ENCODE results near the gene TNRC6B. TPM values are rescaled to one million over a fixed set of nuclear protein-coding genes. Genes with fewer than 3 reads are reported as not detected.

TNRC6B gene
- total RNA-seq, 1 donor, result 26.4 TPM

DNA sequence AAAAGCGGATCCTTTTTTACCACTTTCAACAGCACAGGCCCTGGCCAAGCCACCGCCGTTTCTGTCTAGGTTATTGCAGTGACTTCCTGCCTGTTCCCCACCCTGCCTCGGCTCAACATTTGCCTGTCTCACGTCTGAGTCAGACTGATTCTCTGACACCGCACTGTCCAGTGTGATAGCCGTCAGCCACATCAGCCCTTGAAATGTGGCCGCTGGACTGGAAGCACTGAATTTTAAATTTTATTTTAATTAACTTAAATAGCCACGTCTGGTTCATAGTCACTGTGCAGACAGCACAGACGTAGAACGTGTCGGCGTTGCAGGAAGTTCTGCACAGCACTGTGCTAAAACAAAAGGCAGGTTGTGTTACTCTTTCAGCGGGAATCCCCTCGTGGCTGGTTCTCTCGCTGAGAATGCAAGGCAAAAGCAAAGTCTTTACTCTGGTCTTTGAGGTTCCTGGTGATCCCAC, 112.3 kb downstream of the TNRC6B start:
- peaks cover 2% of the 10 kb centered on the region for H4K20me1 ChIP-seq (ENCODE audit: insufficient read depth, low read length)
- no peak for DNase-seq (ENCODE audit: insufficient read length, low spot score, missing footprints)
- H3K27ac ChIP-seq (ENCODE audit: low read depth, low read length), result no peak overlapping the region
- H2AFZ ChIP-seq (ENCODE audit: low read length), result no peak overlapping the region
- H3K9me3 ChIP-seq (ENCODE audit: low read depth, low read length), result no peaks in the 10 kb centered on the region
- H3K4me3 ChIP-seq (ENCODE audit: insufficient read depth, low read length), result no peak overlapping the region
- no peaks in the 10 kb centered on the region for H3K4me1 ChIP-seq (ENCODE audit: insufficient read depth, low read length)
- H3K27me3 ChIP-seq (ENCODE audit: insufficient read depth, low read length), result no peaks in the 10 kb centered on the region
- H3K4me2 ChIP-seq (ENCODE audit: insufficient read depth, low read length), result no peak overlapping the region
- H3K36me3 ChIP-seq (ENCODE audit: insufficient read depth, low read length), result peaks cover 24% of the 10 kb centered on the region
- no peaks in the 10 kb centered on the region for H3K79me2 ChIP-seq (ENCODE audit: insufficient read depth, low read length)
- TF ChIP-seq, protein P1, sequence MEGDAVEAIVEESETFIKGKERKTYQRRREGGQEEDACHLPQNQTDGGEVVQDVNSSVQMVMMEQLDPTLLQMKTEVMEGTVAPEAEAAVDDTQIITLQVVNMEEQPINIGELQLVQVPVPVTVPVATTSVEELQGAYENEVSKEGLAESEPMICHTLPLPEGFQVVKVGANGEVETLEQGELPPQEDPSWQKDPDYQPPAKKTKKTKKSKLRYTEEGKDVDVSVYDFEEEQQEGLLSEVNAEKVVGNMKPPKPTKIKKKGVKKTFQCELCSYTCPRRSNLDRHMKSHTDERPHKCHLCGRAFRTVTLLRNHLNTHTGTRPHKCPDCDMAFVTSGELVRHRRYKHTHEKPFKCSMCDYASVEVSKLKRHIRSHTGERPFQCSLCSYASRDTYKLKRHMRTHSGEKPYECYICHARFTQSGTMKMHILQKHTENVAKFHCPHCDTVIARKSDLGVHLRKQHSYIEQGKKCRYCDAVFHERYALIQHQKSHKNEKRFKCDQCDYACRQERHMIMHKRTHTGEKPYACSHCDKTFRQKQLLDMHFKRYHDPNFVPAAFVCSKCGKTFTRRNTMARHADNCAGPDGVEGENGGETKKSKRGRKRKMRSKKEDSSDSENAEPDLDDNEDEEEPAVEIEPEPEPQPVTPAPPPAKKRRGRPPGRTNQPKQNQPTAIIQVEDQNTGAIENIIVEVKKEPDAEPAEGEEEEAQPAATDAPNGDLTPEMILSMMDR (IDR thresholded peaks at IDR 0.05; ENCODE audit: extremely low read depth, low read depth, low read length), result no peak

DNA sequence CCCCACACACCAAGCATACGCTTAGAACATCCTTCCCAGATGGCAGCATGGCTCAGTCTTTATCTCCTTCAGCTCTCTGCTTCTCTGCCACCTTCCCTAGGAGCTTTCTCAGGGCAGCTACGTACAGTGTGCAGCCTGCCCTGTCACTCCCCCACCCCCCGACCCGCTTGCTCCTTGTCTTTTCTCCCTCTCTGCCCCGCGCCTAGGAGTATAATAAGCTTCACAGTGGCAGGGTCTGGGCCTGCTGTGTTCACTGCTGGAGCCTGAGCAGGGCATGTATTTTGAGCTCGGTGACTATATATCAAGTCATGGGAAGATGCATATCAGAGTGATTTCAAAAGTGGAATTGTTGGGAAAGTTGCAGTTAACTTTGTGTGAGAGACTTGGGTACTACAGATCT, 112.8 kb downstream of the TNRC6B start:
- no peaks in the 10 kb centered on the region for H3K9me3 ChIP-seq (ENCODE audit: low read depth, low read length)
- no peak for DNase-seq (ENCODE audit: insufficient read length, low spot score, missing footprints)
- TF ChIP-seq, protein P1 (IDR thresholded peaks at IDR 0.05; ENCODE audit: extremely low read depth, low read depth, low read length), result no peak

DNA sequence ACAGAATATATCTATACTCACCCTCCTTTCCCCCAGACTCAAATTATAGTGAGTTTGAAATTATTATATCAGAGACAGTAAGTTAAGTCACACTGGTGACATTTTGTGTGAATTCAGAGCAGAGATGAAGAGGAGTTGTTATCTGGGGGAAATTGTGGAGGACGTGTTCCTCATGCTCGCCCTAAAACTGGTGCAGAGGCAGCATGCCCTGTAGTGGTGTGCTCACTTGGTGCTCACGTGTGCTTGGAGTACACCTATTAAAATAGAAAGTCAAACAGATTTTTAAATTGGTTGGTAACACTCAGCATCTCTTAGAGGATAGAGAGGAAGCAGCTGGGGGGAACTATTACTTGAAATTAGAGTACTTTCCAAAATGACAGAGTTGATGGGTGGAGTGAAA, 117.0 kb downstream of the TNRC6B start:
- no peak overlapping the region for H3K4me2 ChIP-seq (ENCODE audit: insufficient read depth, low read length)
- TF ChIP-seq, protein P1 (IDR thresholded peaks at IDR 0.05; ENCODE audit: extremely low read depth, low read depth, low read length), result no peak

More for the DNA sequence above, 112.8 kb downstream of the TNRC6B start:
- H3K27me3 ChIP-seq (ENCODE audit: insufficient read depth, low read length), result no peaks in the 10 kb centered on the region
- no peak overlapping the region for H3K27ac ChIP-seq (ENCODE audit: low read depth, low read length)
- no peak overlapping the region for H3K4me2 ChIP-seq (ENCODE audit: insufficient read depth, low read length)
- H2AFZ ChIP-seq (ENCODE audit: low read length), result no peak overlapping the region
- peaks cover 2% of the 10 kb centered on the region for H4K20me1 ChIP-seq (ENCODE audit: insufficient read depth, low read length)
- H3K4me1 ChIP-seq (ENCODE audit: insufficient read depth, low read length), result no peaks in the 10 kb centered on the region
- H3K4me3 ChIP-seq (ENCODE audit: insufficient read depth, low read length), result no peak overlapping the region
- no peaks in the 10 kb centered on the region for H3K79me2 ChIP-seq (ENCODE audit: insufficient read depth, low read length)
- peaks cover 24% of the 10 kb centered on the region for H3K36me3 ChIP-seq (ENCODE audit: insufficient read depth, low read length)

DNA sequence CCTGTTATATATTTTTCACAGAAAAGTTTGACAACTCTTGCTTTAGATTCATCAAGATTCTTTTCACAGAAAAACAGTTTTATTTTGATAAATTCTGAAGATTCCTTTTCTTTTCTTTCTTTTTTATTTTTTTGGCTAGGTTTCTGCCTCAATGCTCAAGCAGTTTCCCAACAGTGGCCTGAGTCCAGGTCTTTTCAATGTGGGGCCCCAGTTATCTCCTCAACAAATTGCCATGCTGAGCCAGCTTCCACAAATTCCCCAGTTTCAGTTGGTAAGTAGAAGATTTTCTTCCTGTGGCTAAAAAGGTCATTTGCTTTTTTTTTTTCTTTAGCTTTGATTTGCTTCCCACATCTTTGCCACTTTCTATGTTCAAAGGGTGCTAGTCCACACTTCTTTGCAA, 122.6 kb downstream of the TNRC6B start:
- Histone ChIP-seq H3K36me3 (ENCODE audit: insufficient read depth, low read length) (peaks cover 33% of the 10 kb centered on the region), H3K9me3 (ENCODE audit: low read depth, low read length) (no peaks in the 10 kb centered on the region), H3K27ac (ENCODE audit: low read depth, low read length) (no peak overlapping the region), H2AFZ (ENCODE audit: low read length) (no peak overlapping the region), H3K4me2 (ENCODE audit: insufficient read depth, low read length) (no peak overlapping the region), H3K79me2 (ENCODE audit: insufficient read depth, low read length) (no peaks in the 10 kb centered on the region), H4K20me1 (ENCODE audit: insufficient read depth, low read length) (no peaks in the 10 kb centered on the region), H3K4me1 (ENCODE audit: insufficient read depth, low read length) (no peaks in the 10 kb centered on the region), H3K4me3 (ENCODE audit: insufficient read depth, low read length) (no peak overlapping the region), H3K27me3 (ENCODE audit: insufficient read depth, low read length) (no peaks in the 10 kb centered on the region)
- TF ChIP-seq, protein P1 (IDR thresholded peaks at IDR 0.05; ENCODE audit: extremely low read depth, low read depth, low read length), result no peak
- no peak for DNase-seq (ENCODE audit: insufficient read length, low spot score, missing footprints)

More for the DNA sequence above, 117.0 kb downstream of the TNRC6B start:
- H3K4me3 ChIP-seq (ENCODE audit: insufficient read depth, low read length), result no peak overlapping the region
- no peaks in the 10 kb centered on the region for H3K9me3 ChIP-seq (ENCODE audit: low read depth, low read length)
- no peaks in the 10 kb centered on the region for H3K27me3 ChIP-seq (ENCODE audit: insufficient read depth, low read length)
- H3K4me1 ChIP-seq (ENCODE audit: insufficient read depth, low read length), result no peaks in the 10 kb centered on the region
- peaks cover 19% of the 10 kb centered on the region for H3K36me3 ChIP-seq (ENCODE audit: insufficient read depth, low read length)
- H2AFZ ChIP-seq (ENCODE audit: low read length), result no peak overlapping the region
- H3K79me2 ChIP-seq (ENCODE audit: insufficient read depth, low read length), result no peaks in the 10 kb centered on the region
- DNase-seq (ENCODE audit: insufficient read length, low spot score, missing footprints), result no peak
- peaks cover 2% of the 10 kb centered on the region for H4K20me1 ChIP-seq (ENCODE audit: insufficient read depth, low read length)
- no peak overlapping the region for H3K27ac ChIP-seq (ENCODE audit: low read depth, low read length)
